Esophagus (tissue), 2 donors: ENCODE measurements around the gene AMIGO1. TPM values are rescaled to one million over a fixed set of nuclear protein-coding genes. Genes with fewer than 3 reads are reported as not detected.

ENCODE experiments used
- H3K27ac ChIP-seq, 2 donors: one replicate each; pipeline ENCODE4 v1.5.1; 2013; ENCODE audit warnings: low read depth in 2 of 2, mild to moderate bottlenecking in 2 of 2, inconsistent platforms in 1 of 2, low read length in 1 of 2, moderate library complexity in 1 of 2
- H3K27me3 ChIP-seq, 2 donors: one replicate each; pipeline ENCODE4 v1.6.1; 2013; ENCODE audit warnings: low read length in 2 of 2, control low read depth in 1 of 2, mild to moderate bottlenecking in 1 of 2; ENCODE audit not compliant: insufficient read depth in 2 of 2, control insufficient read depth in 1 of 2
- H3K36me3 ChIP-seq, 2 donors: one replicate each; pipeline ENCODE4 v1.6.1; 2013; ENCODE audit warnings: low read length in 1 of 2; ENCODE audit not compliant: control insufficient read depth in 2 of 2, insufficient read depth in 2 of 2
- H3K4me1 ChIP-seq, 2 donors: one replicate each; pipeline ENCODE4 v1.6.1; 2013; ENCODE audit warnings: low read length in 1 of 2; ENCODE audit not compliant: control insufficient read depth in 2 of 2, insufficient read depth in 2 of 2
- H3K4me3 ChIP-seq, 2 donors: one replicate each; pipeline ENCODE4 v1.5.1; 2013; ENCODE audit warnings: low read length in 2 of 2, mild to moderate bottlenecking in 2 of 2, low read depth in 1 of 2, moderate library complexity in 1 of 2
- H3K9me3 ChIP-seq, 2 donors: one replicate each; pipeline ENCODE4 v1.6.1; 2013; ENCODE audit warnings: mild to moderate bottlenecking in 2 of 2, low read depth in 1 of 2, low read length in 1 of 2, moderate library complexity in 1 of 2; ENCODE audit not compliant: control insufficient read depth in 2 of 2, insufficient read depth in 1 of 2
- WGBS, 2 donors: extraction: QIAGEN DNeasy Blood & Tissue Kit; methylation state at CpG; one replicate each; pipeline ENCODE4 v1.1.7; 2013; 5-methylcytosine and 5-hydroxymethylcytosine counted together
- polyA plus RNA-seq, 2 donors: library from polyadenylated mRNA; stranded (reverse); fragments of 200-250 nt; gene quantifications; one replicate each; pipeline ENCODE4 v1.2.3, GENCODE V29; 2013
- donor health status: healthy with polysubstance abuse.
- donor health status: Bipolar disorder and iron deficiency.

AMIGO1 gene, protein sequence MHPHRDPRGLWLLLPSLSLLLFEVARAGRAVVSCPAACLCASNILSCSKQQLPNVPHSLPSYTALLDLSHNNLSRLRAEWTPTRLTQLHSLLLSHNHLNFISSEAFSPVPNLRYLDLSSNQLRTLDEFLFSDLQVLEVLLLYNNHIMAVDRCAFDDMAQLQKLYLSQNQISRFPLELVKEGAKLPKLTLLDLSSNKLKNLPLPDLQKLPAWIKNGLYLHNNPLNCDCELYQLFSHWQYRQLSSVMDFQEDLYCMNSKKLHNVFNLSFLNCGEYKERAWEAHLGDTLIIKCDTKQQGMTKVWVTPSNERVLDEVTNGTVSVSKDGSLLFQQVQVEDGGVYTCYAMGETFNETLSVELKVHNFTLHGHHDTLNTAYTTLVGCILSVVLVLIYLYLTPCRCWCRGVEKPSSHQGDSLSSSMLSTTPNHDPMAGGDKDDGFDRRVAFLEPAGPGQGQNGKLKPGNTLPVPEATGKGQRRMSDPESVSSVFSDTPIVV
- polyA plus RNA-seq = 1 to 10 TPM in 1 of 2 donors, under 1 TPM in 1; 0.71 to 1.6 TPM

DNA sequence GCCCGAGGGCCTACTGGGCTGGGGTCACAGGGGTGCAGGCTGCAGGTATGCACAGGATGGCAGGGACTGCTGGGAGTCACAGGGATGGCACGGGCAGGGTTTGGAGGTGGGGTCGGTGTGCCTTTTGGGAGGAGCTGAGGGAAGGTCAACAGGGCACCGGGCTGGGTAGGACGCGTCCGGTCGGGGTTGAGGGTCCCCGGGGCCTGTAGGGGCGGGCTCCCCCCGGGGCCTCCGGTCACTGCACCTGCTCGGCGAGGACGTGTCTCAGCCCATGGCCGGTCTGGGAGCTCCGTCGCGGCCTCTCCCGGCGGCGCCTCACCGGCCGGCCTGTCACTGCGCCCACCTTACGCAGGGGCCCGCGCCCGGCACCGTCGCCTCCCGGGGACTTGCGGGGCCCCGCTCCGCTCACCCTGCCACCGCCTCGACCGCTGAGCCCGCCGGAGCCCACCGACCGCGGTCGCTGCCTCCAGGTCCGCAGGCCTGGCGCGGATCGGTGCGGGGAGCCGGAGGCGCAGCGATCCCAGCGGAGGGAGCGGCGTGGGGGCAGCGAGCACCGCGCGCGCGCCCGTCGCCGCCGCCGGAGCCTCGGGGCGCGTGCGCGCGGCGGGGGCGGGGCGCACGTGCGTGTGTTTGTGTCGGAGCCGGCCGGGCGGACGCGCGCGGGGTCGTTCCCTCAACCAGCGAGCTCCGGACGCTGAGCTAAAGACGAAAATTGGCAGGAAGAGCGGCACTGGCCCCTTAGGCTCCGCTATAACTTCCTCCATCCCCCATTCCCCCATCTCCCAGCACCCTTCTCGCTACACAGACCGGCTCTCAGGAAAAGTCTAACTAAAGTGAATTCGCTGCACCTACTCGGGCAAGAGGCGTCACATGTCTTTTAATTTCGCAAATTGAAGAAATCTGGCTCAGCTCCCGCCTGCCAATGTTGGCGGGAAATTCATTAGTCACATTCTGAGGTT, at the start of gene AMIGO1:
Gene AMIGO1, minus strand, starts transcription at position 552 of the 959 bp plus-strand sequence. CDS start 815 bp downstream, outside the sequence.
- no peaks in the 10 kb centered on the region for H3K27me3 ChIP-seq

DNA sequence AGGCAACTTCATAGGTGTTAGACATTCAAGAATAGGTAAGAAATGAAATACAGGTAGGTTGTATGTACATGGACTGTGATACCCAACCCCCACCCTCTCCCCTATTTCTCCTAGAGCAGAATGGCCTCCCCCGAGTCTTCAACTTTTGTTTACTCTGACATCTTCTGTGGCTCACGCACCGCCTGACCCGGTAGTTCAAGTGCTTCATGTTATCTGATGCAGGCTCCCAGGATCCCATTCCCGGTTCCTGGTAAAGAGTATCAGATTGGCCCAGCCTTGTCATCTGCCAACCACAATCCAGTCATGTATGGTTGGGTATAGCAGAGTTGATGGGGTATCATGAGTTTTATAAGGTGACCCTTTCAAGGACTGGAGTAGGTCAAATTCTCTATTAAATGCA, 48.0 kb upstream of the AMIGO1 start:
- Histone ChIP-seq H3K27ac (no peak overlapping the region), H3K4me3 (no peak overlapping the region), H3K27me3 (no peaks in the 10 kb centered on the region), H3K36me3 (no peaks in the 10 kb centered on the region), H3K9me3 (no peaks in the 10 kb centered on the region), H3K4me1 (peaks cover 0 to 5% of the 10 kb centered on the region in 2 donors)
- whole genome bisulfite sequencing, 2 donors = 85 to 97% methylated on average over 5 of the region's 5 CpGs

More for the DNA sequence above, at the start of gene AMIGO1:
- 1% methylated on average over 78 to 100 of the region's 100 CpGs for WGBS, 2 donors
- Histone ChIP-seq H3K4me3 (peak within 1 kb of the TSS; percentile 66 to 69), H3K36me3 (peaks cover 0 to 11% of the 10 kb centered on the region in 2 donors), H3K9me3 (no peaks in the 10 kb centered on the region), H3K4me1 (peaks cover 2 to 14% of the 10 kb centered on the region in 2 donors), H3K27ac (no peak within 1 kb of the TSS)

DNA sequence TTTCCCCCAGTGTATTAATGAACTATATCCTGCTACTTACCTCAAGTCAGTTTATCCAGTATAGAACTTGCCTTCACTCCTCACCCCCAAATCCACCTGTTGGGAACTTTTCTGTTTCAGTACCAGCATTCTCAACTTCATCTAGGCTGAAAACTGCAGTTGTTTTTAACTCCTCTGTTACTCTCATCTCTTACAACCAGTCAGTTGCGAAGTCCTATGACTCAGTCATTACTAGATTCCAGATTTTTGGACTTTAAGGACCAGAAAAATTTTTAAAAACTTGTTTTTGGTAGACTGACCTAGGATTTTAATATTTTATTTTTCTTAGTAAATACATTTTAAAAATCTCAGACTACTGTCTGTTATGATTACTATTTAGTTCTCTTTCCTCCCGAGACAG, 47.0 kb upstream of the AMIGO1 start:
- no peak overlapping the region for H3K4me3 ChIP-seq
- H3K4me1 ChIP-seq = peaks cover 0 to 5% of the 10 kb centered on the region in 2 donors
- 91 to 94% methylated on average over 2 of the region's 2 CpGs for WGBS, 2 donors
- H3K27me3 ChIP-seq = no peaks in the 10 kb centered on the region
- H3K36me3 ChIP-seq = no peaks in the 10 kb centered on the region
- H3K9me3 ChIP-seq = no peaks in the 10 kb centered on the region
- H3K27ac ChIP-seq = no peak overlapping the region

DNA sequence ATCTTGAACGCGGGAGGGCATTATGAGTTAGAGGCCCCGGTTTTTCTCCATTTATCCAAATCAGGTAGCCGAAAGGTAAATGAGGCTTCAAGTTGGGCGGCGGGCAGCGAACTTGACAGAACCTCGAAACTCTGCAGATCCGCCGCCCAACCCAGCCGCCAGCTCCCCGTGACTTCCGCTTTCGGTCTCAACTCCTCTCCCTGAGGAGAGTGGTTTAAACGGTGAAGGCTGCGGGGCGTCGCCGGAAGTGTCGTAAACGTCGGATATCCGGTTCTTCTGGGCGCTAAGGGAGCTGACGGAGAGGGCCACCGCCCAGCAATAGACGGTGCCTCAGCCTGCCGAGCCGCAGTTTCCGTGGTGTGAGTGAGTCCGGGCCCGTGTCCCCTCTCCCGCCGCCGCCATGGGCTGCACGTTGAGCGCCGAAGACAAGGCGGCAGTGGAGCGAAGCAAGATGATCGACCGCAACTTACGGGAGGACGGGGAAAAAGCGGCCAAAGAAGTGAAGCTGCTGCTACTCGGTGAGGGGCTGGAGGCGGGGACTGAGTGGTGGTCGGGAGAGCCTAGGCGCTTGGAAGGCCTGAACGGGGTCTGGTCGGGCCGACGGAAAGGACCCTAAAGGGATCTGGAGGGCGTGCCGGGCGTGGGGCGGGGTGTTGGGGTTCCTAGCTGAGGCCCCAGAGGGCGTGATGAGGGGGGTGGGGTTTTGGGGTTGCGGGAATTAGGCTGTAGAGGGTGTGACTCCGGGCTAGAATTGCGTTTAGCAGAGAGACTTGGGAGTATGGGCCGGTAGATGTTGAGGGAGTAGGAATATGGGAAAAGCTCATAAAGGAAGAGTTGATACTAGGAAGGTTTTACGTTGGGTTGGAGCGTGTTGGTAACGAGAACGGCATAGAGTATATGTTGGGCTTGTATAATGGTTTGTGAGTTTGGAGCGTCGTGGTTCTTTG, 39.1 kb upstream of the AMIGO1 start, which contains the start of gene GNAI3:
Gene GNAI3, plus strand, starts transcription at position 295 of the 947 bp plus-strand sequence. Its CDS starts 106 bp downstream, at position 401.
- Histone ChIP-seq H3K27ac (peak within 1 kb of the TSS; percentile 96 to 97), H3K27me3 (no peaks in the 10 kb centered on the region), H3K9me3 (no peaks in the 10 kb centered on the region), H3K4me1 (no peaks in the 10 kb centered on the region), H3K36me3 (no peaks in the 10 kb centered on the region), H3K4me3 (peak within 1 kb of the TSS; percentile 71 to 83)
- WGBS, 2 donors = 0 to 1% methylated on average over 68 of the region's 68 CpGs

DNA sequence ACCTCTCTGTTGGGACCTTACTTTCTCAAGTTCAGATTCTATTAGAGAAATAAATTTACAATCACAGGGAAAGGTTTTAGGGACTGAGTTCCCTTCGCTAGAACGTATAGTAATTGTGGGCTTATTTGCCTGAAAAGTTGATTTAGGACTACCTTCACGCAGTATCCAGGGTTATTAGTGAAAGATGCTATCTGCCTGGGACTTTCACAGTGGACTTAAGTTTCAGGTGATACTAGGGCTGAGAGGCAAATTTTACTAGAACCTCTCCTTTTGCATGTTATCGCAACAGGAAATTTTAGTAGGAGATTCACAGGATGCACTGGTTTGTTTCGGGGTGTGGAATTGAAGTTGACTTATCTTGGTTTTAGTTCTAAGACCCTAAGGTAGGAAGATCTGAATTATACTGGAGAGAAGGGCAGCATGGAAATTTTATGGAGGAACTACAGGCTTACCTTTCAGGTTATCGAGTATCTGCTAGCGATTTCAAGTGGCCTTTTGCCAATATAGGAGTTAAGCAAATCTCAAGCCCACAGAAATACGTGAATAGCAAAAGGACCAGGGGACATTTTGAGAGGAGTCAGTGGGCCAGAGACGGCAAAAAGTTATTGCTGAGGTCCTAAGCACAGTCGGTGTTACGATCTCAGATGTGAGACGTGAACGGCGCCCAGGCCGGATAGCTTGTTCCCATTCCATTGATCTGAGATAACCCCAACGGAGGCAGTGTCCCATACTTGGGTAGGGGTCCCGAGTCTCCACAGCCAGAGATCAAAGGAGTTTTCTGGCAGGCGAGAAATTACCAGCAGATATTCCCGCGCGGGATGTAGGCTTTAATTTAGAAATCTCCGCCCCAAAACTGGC, 38.2 kb upstream of the AMIGO1 start:
- H3K4me3 ChIP-seq = peak overlapping the region; percentile 71 to 83
- no peaks in the 10 kb centered on the region for H3K9me3 ChIP-seq
- H3K4me1 ChIP-seq = no peaks in the 10 kb centered on the region
- no peaks in the 10 kb centered on the region for H3K36me3 ChIP-seq
- H3K27me3 ChIP-seq = no peaks in the 10 kb centered on the region
- peak overlapping the region; percentile 96 to 97 for H3K27ac ChIP-seq
- 7 to 8% methylated on average over 22 of the region's 22 CpGs for WGBS, 2 donors

DNA sequence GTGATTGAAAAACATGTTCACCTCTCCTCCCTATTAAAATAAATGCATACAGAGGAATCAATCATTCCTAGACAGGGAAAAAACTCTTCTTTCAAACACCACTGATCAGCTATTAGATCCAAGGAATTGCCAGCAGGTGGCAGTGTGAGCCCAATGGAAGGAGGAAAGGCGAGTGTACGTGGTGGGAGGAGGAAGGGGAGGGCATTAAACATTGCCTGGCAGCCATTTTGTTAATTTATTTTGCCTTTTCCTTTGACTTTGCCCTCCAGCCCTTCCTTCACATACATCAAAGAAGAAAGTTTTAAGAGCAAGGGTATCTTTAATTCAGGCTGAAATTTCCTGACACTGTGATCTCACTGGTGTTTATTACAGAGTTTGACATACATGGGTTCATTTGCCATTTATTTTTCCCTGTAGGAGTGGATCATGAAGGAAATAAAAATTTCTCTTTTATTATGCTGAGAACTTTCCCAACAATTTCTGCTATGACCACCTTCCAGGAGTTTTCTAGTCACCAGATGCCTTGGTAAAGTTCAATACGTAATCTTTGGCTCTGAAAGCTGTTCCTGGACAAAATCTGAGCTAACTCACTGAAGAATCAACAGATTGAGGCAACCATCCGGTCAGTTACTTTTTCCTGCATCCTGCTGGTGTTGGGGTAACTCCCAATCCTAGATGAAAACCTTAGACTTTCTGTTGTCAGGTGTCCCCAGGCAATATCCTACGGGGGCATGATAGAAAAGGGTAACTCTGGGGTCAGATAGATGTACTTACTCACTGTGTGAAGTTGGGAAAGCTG, 37.0 kb upstream of the AMIGO1 start:
- H3K4me3 ChIP-seq = peak overlapping the region; percentile 24 to 71
- H3K27me3 ChIP-seq = no peaks in the 10 kb centered on the region
- H3K4me1 ChIP-seq = no peaks in the 10 kb centered on the region
- peak overlapping the region; percentile 70 to 81 for H3K27ac ChIP-seq
- no peaks in the 10 kb centered on the region for H3K9me3 ChIP-seq
- no peaks in the 10 kb centered on the region for H3K36me3 ChIP-seq
- WGBS, 2 donors = 24 to 25% methylated on average over 5 of the region's 5 CpGs

DNA sequence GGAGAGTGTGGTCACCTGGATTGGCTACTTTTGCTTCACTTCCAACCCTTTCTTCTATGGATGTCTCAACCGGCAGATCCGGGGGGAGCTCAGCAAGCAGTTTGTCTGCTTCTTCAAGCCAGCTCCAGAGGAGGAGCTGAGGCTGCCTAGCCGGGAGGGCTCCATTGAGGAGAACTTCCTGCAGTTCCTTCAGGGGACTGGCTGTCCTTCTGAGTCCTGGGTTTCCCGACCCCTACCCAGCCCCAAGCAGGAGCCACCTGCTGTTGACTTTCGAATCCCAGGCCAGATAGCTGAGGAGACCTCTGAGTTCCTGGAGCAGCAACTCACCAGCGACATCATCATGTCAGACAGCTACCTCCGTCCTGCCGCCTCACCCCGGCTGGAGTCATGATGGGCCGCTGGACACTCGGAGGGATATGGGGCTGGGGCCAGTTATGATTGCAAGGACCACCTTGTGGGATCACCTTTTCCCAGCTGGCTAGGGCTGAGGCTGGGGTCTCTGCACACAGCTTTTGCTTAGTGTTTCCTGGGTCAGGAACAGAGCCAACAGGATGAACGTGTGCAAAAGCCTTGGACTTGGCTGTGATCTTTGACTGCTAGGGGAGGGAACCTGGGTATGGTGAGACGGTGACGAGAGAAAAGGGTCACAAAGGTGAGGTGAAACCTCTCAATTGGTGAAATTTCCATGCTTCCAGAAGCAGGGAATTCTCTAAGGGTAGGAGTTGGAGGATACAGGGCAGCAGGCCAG, 34.6 kb upstream of the AMIGO1 start:
- no peaks in the 10 kb centered on the region for H3K36me3 ChIP-seq
- no peaks in the 10 kb centered on the region for H3K4me1 ChIP-seq
- no peak overlapping the region for H3K27ac ChIP-seq
- H3K27me3 ChIP-seq = no peaks in the 10 kb centered on the region
- WGBS, 2 donors = 73 to 74% methylated on average over 14 of the region's 14 CpGs
- H3K4me3 ChIP-seq = no peak overlapping the region
- no peaks in the 10 kb centered on the region for H3K9me3 ChIP-seq
